B cell (primary cell): ENCODE results near the gene GNAI3. TPM values are rescaled to one million over a fixed set of nuclear protein-coding genes. Genes with fewer than 3 reads are reported as not detected.

Experiments
- ATAC-seq: fragments of 200-7000 bp; cut with Tn5 transposase; one replicate; pipeline ENCODE4 v1.10.0; 2021; ENCODE audit warnings: low read depth, mild to moderate bottlenecking, moderate number of reproducible peaks, moderate library complexity
- CTCF ChIA-PET: fragments of 350-600 bp; sonication (Branson Sonifier 250); formaldehyde crosslinking; loops from one replicate; lab custom pipeline; 2021; ENCODE audit warnings: antibody characterized with exemption, inconsistent platforms; lab: Charles Lee
- POLR2A ChIA-PET: fragments of 350-600 bp; sonication (Branson Sonifier 250); formaldehyde crosslinking; loops from one replicate; lab custom pipeline; 2021; ENCODE audit warnings: antibody characterized with exemption; lab: Charles Lee
- DNase-seq: peaks from one replicate; pipeline ENCODE4 v3.0.0; 2013
- H2AFZ ChIP-seq: 2 replicates; pipeline ENCODE4 v1.6.1; 2012; ENCODE audit warnings: mild to moderate bottlenecking, low read depth, low read length; ENCODE audit not compliant: insufficient read depth, poor library complexity, severe bottlenecking
- H3K27ac ChIP-seq, 2 donors: 1 replicate in 1 of 2; 2 replicates in 1 of 2; pipeline ENCODE4 v1.5.1; 2012 to 2013; ENCODE audit warnings: low read length in 2 of 2, mild to moderate bottlenecking in 2 of 2, moderate library complexity in 1 of 2
- H3K27me3 ChIP-seq, 4 experiments: fragments of 200-600 bp in 1 of 4; sonication (generic) in 1 of 4; replicated peaks in 1 of 4; 1 replicate in 2 of 4; 2 replicates in 2 of 4; pipeline versions ENCODE4 v1.6.1 to v1.7.0; 2013 to 2016; ENCODE audit warnings: low read length in 3 of 4, mild to moderate bottlenecking in 2 of 4, mixed read lengths in 1 of 4, moderate library complexity in 1 of 4; ENCODE audit not compliant: insufficient read depth in 4 of 4, control insufficient read depth in 3 of 4; ENCODE audit errors: control extremely low read depth in 1 of 4
- H3K36me3 ChIP-seq, 2 experiments: replicated peaks in 1 of 2; 1 replicate in 1 of 2; 2 replicates in 1 of 2; pipeline versions ENCODE4 v1.6.1 to v1.7.1; 2013; ENCODE audit warnings: low read length in 1 of 2; ENCODE audit not compliant: insufficient read depth in 2 of 2, control insufficient read depth in 1 of 2; ENCODE audit errors: control extremely low read depth in 1 of 2, extremely low read depth in 1 of 2
- H3K4me1 ChIP-seq, 2 donors: fragments of 200-600 bp in 1 of 2; sonication (generic) in 1 of 2; 1 replicate in 1 of 2; 2 replicates in 1 of 2; pipeline versions ENCODE4 v1.5.1 to v1.6.1; 2013 to 2017; ENCODE audit warnings: low read length in 2 of 2; ENCODE audit not compliant: control insufficient read depth in 2 of 2, insufficient read depth in 2 of 2
- H3K4me2 ChIP-seq: replicated peaks from 2 replicates; pipeline ENCODE3; 2012; ENCODE audit warnings: mild to moderate bottlenecking, low read depth, low read length; ENCODE audit not compliant: poor library complexity, severe bottlenecking
- H3K4me3 ChIP-seq, 5 experiments: fragments of 200-600 bp in 1 of 5; sonication (generic) in 1 of 5; 1 replicate in 3 of 5; 2 replicates in 2 of 5; pipeline versions ENCODE4 v1.5.1 to v1.7.0; 2011 to 2016; ENCODE audit warnings: low read length in 4 of 5, mild to moderate bottlenecking in 4 of 5, low read depth in 2 of 5, control low read depth in 1 of 5, moderate library complexity in 1 of 5; ENCODE audit not compliant: insufficient read depth in 1 of 5; ENCODE audit errors: control extremely low read depth in 1 of 5, extremely low read depth in 1 of 5
- H3K79me2 ChIP-seq: fragments of 200-600 bp; sonication (generic); one replicate; pipeline ENCODE4 v1.6.0; 2016; ENCODE audit warnings: low read length; ENCODE audit not compliant: control insufficient read depth, insufficient read depth
- H3K9ac ChIP-seq: fragments of 200-600 bp; sonication (generic); 2 replicates; pipeline ENCODE4 v1.6.1; 2017; ENCODE audit warnings: mild to moderate bottlenecking, low read length, moderate library complexity
- H3K9me3 ChIP-seq, 3 donors: one replicate each; pipeline versions ENCODE4 v1.6.1 to v1.7.1; 2013; ENCODE audit warnings: low read length in 2 of 3; ENCODE audit not compliant: control insufficient read depth in 2 of 3, insufficient read depth in 1 of 3; ENCODE audit errors: control extremely low read depth in 1 of 3
- H4K20me1 ChIP-seq: 2 replicates; pipeline ENCODE4 v1.6.0; 2012; ENCODE audit warnings: mild to moderate bottlenecking, low read length; ENCODE audit not compliant: insufficient read depth, control insufficient read depth, poor library complexity, severe bottlenecking
- H3K27ac Mint-ChIP-seq: one replicate; pipeline ENCODE4 v1.8.0; 2021; ENCODE audit warnings: mixed read lengths
- H3K27me3 Mint-ChIP-seq: one replicate; pipeline ENCODE4 v1.8.0; 2021; ENCODE audit warnings: mixed read lengths
- H3K4me1 Mint-ChIP-seq: one replicate; pipeline ENCODE4 v1.8.0; 2021; ENCODE audit warnings: mixed read lengths
- H3K4me3 Mint-ChIP-seq: one replicate; pipeline ENCODE4 v1.8.0; 2021; ENCODE audit warnings: mixed read lengths
- H3K9me3 Mint-ChIP-seq: one replicate; pipeline ENCODE4 v1.8.0; 2022; ENCODE audit warnings: mixed read lengths; ENCODE audit not compliant: insufficient read depth
- EZH2 ChIP-seq: IDR thresholded peaks from 2 replicates; pipeline ENCODE4 v1.6.1; 2012; ENCODE audit warnings: borderline replicate concordance, low read depth, mild to moderate bottlenecking, moderate library complexity, low read length; ENCODE audit not compliant: insufficient read depth, poor library complexity, severe bottlenecking
- WGBS: methylation state at CpG from one replicate; pipeline ENCODE4 v1.1.5; 2013; ENCODE audit warnings: missing lambda C conversion rate; ENCODE audit not compliant: insufficient coverage; 5-methylcytosine and 5-hydroxymethylcytosine counted together
- intact Hi-C: fragments of 100-400 bp; cut with micrococcal nuclease; formaldehyde crosslinking; loops from one replicate; pipeline ENCODE4 v1.10.0; 2022
- polyA plus RNA-seq: library from polyadenylated mRNA; depleted of rRNA; stranded (reverse); fragments of >200 nt; gene quantifications from 2 replicates; pipeline ENCODE4 v1.2.3, GENCODE V29; 2012
- total RNA-seq, 2 donors: library from RNA; stranded (reverse); fragments of 120-200 nt in 1 of 2; gene quantifications; 1 replicate in 1 of 2; 2 replicates in 1 of 2; pipeline versions ENCODE4 v1.2.3 to v1.2.4, GENCODE V29; 2013 to 2022
- TF ChIP-seq, protein P1 (sequence below): fragments of 200-600 bp; IDR thresholded peaks from one replicate; pipeline ENCODE4 v1.8.0; 2022; ENCODE audit warnings: antibody characterized with exemption, mild to moderate bottlenecking

GNAI3 gene
- total and polyA plus RNA-seq, 2 donors (not counting 1 experiment from before 2014, with no cell fraction given) = 1.6 to 8.5 TPM

DNA sequence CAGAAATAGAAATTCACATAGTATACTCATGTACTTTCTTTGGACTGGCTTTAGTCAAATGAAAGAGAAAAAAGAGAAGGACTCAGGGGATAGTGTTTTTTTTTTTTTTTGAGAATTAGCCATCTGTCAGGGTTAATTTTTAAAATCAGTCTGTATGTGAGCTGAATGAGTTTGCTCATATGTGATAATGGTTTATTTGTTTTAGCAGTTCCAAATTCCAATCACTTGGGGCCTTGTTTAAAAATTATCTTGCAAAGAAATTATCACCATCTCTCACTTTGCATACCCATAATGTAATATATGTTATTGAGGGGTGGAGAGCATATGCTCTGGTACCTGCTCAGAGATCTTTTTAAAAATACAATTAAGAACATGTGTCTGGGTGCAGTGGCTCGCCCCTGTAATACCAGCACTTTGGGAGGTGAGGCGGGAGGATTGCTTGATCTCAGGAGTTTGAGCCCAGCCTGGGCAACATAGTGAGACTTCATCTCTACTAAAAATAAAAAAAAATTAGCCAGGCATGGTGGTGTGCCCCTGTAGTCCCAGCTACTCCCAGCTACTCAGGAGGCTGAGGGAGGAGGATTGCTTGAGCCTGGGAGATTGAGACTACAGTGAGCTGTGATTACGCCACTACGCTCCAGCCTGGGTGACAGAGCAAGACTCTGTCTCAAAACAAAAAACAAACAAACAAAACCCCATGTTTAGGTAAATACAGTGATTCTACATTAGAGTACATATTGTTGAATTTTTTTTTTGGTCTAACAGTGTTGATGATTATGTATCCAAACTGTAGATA, 19.7 kb downstream of the GNAI3 start:
- Mint-ChIP-seq H3K27ac (no peak overlapping the region), H3K9me3 (no peaks in the 10 kb centered on the region), H3K27me3 (no peaks in the 10 kb centered on the region), H3K4me1 (peaks cover 31% of the 10 kb centered on the region), H3K4me3 (no peak overlapping the region)
- DNase-seq (no peak), ATAC-seq (no peak)
- no peak overlapping the region for H3K4me3 ChIP-seq
- H3K79me2 ChIP-seq = peaks cover 95% of the 10 kb centered on the region
- CTCF ChIA-PET = interaction anchor here (2.7 kb wide), 1 partner anchor 19 kb away, joined by 10 read pairs; the partner anchor contains the start of gene GNAI3
- WGBS = 100% methylated on average over 1 of the region's 4 CpGs
- no peak overlapping the region for H3K27ac ChIP-seq
- H3K4me2 ChIP-seq = peak overlapping the region; percentile 44
- no peaks in the 10 kb centered on the region for H3K36me3 ChIP-seq
- peaks cover 62% of the 10 kb centered on the region for H4K20me1 ChIP-seq
- H3K4me1 ChIP-seq = peaks cover 17 to 26% of the 10 kb centered on the region in 2 donors
- POLR2A ChIA-PET = no interaction called here
- H3K9ac ChIP-seq = no peak overlapping the region
- no peaks in the 10 kb centered on the region for H3K9me3 ChIP-seq
- H2AFZ ChIP-seq = no peak overlapping the region
- TF ChIP-seq EZH2 = no peak
- TF ChIP-seq, protein P1, sequence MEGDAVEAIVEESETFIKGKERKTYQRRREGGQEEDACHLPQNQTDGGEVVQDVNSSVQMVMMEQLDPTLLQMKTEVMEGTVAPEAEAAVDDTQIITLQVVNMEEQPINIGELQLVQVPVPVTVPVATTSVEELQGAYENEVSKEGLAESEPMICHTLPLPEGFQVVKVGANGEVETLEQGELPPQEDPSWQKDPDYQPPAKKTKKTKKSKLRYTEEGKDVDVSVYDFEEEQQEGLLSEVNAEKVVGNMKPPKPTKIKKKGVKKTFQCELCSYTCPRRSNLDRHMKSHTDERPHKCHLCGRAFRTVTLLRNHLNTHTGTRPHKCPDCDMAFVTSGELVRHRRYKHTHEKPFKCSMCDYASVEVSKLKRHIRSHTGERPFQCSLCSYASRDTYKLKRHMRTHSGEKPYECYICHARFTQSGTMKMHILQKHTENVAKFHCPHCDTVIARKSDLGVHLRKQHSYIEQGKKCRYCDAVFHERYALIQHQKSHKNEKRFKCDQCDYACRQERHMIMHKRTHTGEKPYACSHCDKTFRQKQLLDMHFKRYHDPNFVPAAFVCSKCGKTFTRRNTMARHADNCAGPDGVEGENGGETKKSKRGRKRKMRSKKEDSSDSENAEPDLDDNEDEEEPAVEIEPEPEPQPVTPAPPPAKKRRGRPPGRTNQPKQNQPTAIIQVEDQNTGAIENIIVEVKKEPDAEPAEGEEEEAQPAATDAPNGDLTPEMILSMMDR = no peak
- intact Hi-C loops = loop anchor here (2.0 kb wide), 1 partner anchor 19 kb away; the partner anchor contains the start of gene GNAI3
- H3K27me3 ChIP-seq = no peaks in the 10 kb centered on the region

GRCh38 chr1:109569323-109569722, 20.9 kb downstream of the GNAI3 start:
- peaks cover 34% of the 10 kb centered on the region for H3K4me1 Mint-ChIP-seq
- intact Hi-C loops = loop anchor here (2.0 kb wide), 1 partner anchor 21 kb away; the partner anchor contains the start of gene GNAI3
- H3K4me1 ChIP-seq = peaks cover 23 to 36% of the 10 kb centered on the region in 2 donors

More at GRCh38 chr1:109569323-109569722, 20.9 kb downstream of the GNAI3 start:
- H3K27ac ChIP-seq = no peak overlapping the region
- H3K4me2 ChIP-seq = peak overlapping the region; percentile 44
- CTCF ChIA-PET = interaction anchor here (2.7 kb wide), 1 partner anchor 20 kb away, joined by 10 read pairs; the partner anchor contains the start of gene GNAI3
- DNase-seq (no peak), ATAC-seq (no peak)
- H3K4me3 Mint-ChIP-seq = no peak overlapping the region
- 100% methylated on average over 1 of the region's 1 CpG for WGBS
- H3K27me3 Mint-ChIP-seq = no peaks in the 10 kb centered on the region
- H3K4me3 ChIP-seq = no peak overlapping the region
- H2AFZ ChIP-seq = peak overlapping the region; percentile 26
- no peaks in the 10 kb centered on the region for H3K9me3 Mint-ChIP-seq
- H3K27me3 ChIP-seq = no peaks in the 10 kb centered on the region
- no peaks in the 10 kb centered on the region for H3K9me3 ChIP-seq
- POLR2A ChIA-PET = interaction anchor here (1.3 kb wide), 1 partner anchor 21 kb away, joined by 3 read pairs; the partner anchor contains the start of gene GNAI3
- peaks cover 57% of the 10 kb centered on the region for H4K20me1 ChIP-seq
- peak overlapping the region; percentile 10 for H3K9ac ChIP-seq
- H3K27ac Mint-ChIP-seq = no peak overlapping the region
- peaks cover 83% of the 10 kb centered on the region for H3K79me2 ChIP-seq
- peaks cover 0 to 1% of the 10 kb centered on the region in 2 experiments for H3K36me3 ChIP-seq
- TF ChIP-seq, protein P1 = no peak
- TF ChIP-seq EZH2 = no peak
